SW480 (cell line): ENCODE data around the gene PITPNM3.

Experiments used
- DNase-seq: peaks from one replicate; pipeline ENCODE4 v3.0.0-alpha.2; 2016; ENCODE audit warnings: low spot score

Gene PITPNM3

GRCh38 chr17:6526362-6527152 lies 29.8 kb downstream of the PITPNM3 start:
- no peak for DNase-seq

DNA sequence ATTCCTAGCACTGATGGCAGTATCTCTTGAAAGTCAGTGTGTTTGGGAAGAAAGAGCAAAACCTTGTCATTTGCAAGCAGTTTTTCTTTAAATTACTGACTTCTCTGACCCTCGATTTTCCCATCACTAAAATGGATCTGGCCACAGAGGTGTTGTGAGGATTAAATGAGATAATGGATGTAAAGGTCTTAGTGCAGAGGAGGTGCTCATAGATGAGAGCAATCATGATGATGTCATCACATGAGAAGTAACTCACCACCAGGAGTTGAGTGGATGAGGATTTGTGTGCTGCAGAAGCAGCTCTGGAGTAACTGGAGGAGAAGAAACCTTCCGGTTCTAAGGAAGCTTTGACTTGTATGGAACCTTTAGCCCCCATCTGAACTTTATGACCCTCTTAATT lies 30.6 kb downstream of the PITPNM3 start:
- no peak for DNase-seq

GRCh38 chr17:6525141-6525540 lies 31.2 kb downstream of the PITPNM3 start:
- no peak for DNase-seq

DNA sequence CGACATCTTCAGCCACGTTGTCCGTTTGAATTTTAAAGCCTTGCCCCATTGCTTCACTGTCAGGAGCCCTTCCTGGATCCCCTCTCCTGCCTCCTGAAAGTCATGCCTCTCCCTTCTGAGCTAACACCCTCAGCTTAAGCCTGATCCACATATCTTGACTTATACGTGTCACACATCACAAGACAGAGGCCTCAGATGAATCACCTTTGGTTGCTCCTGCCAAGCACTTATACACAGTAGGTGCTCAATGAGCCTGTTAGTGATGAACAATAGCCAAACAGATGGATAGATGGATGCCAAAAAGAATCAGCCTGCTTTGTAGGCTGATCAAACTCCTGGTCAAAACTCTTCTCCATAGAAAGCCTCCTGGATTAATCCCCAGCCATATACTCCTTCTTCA lies 31.8 kb downstream of the PITPNM3 start:
- DNase-seq, result no peak

DNA sequence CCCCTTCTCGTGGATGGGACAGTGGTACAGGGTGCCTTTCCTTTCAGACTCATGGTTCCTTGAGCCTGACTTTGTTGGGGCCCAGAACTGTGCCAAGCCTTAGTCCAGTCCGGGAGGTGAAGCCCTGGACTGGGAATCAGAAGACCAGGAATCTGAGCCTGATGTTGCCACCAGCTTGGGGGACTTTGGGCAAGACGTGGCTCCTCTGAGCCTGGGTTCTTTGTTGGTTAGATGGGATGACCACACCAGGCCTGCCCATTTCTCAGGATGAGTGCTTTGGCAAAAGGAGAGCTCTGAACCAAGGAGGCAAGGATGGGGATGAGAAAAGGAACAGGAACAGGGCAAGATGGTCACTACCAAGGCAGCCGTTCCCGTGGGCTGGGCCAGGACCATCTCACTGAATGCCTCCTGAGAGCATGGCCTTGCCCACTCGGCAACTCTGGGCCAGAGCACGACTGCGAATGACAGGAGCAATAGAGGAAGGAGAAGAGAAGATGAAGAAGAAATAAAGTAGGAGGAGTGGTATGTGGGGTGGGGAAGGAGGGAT lies 32.5 kb downstream of the PITPNM3 start:
- no peak for DNase-seq

DNA sequence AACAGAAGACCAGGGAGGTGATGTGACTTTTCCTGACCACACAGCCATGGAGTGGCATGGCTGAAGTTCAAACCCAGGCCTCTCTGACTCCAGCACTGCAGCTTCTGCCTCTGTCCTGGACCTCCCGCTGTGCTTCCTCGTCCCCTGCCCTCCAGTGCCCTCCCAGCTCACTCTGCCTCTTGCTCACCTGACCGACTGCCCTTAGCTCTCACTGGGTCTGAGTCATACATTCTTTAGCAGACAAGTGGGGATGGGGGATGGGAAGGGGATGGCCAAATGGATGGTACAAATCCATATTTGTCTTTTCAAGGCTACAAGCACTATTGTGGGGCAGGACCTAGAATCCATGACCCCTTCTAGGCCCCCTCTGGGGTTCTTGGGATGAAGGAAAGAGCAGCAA lies 33.0 kb downstream of the PITPNM3 start:
- DNase-seq, result peak; percentile 64

- DNase-seq, result no peak
These were observed 34.8 kb downstream of the PITPNM3 start for GRCh38 chr17:6521586-6521985.

DNA sequence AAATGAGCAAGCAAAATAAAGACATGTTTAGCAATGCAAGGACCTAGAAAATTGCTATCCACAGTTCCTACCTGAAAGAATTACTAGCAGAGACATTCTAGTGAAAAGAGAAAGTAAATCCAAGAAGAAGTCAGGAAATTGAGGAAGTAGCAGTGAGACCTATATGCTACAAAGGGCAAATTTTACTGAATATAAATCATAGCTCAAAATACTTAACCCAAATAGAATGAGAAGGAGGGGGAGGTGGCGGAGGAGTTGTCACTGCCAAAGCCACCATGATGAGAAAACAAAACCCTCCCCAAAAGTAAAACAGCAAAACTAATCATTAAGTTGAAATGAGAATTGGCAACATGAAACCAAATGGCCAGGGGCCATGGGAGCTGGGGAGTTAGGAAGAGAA lies 39.3 kb downstream of the PITPNM3 start:
- no peak for DNase-seq

DNA sequence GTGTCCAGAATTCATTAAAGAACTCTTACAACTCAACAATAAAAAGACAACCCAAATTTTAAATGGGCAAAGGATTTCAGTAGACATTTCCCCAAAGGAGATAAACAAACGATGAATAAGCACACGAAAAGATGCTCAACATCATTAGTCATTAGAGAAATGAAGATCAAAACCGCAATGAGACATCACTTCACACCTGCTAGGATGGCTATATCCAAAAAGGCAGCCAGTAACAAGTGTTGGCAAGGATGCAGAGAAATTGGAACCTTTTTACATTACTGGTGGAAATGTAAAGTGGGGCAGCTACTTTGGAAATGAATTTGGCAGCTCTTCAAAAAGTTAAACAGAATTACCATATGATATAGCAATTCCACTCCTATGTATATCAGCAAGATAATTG lies 42.0 kb downstream of the PITPNM3 start:
- DNase-seq, result no peak

GRCh38 chr17:6512552-6512951 lies 43.8 kb downstream of the PITPNM3 start:
- DNase-seq, result no peak

DNA sequence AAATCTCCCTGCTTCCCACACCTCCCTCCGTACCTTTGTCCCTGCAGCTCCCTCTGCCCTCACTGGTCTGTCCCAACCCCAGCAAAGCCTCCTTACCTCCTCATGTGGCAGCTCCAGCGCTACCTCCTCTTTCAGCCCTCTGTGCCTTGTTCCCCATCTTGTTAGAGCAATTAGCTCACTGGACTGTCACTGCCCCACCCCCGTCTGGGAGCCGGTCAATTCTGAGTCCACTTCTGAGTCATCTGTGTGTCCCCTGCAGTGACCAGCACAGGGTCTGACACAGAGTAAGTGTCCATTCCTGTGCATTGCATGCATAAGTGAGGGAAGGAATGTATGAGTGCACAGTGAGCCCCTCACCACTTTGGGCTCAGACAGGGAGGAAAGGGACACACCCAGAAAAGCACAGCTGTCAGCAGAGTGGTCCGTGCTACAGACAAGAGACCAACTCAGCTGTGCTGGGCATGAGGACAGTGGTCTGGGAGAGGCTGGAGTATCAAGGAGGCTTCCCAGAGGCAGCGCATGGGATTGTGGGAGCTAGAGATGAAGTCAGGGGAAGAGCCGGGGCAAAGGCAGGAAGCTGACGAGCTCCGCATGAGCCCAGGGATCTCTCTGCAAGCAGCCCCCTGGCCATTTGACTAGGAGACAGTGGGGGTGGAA lies 45.9 kb downstream of the PITPNM3 start:
- no peak for DNase-seq

DNA sequence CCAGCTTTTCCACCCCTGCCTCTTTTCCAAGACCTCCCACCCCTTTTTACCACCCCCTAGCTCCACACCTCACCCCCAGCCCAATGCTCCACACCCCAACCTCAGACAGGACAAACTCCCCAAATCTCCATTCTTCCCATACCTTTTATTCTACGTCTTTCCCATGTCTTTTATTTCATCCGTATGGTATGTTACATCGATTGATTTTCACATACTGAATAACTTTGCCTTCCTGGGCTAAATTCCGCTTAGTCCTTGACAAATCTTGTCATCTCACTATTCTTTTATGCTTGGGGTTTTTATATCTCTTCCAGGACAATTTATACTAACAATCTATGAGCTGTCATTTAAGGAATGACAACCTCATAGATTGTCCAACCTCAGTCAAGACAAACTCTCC lies 46.4 kb downstream of the PITPNM3 start:
- no peak for DNase-seq

GRCh38 chr17:6509031-6509771 lies 47.2 kb downstream of the PITPNM3 start:
- no peak for DNase-seq

DNA sequence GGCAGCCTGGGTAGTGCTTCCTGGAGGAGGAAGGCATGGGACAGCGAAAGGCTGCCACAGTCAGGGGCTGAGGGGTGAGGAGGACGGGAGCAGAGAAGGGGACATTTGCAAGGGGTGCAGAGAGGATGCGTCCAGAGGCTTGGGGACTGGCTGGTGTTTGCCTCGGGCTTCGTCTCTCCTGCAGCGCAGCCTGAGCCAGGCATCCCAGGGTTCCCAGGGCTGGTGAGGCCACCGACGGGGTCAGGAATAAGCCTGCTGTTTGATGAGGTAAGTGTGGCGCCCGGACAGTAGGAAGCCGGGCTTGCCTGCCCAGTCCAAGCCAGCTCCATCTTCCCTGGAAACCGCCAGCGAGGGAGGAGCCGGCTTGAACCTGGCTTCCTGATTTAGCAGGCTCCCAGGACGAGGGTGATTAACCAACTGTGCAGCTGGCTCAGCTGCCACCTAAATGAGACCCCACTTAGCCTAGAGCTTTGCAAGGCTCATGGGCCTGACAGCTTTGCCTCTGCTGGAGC lies 47.8 kb downstream of the PITPNM3 start:
- DNase-seq, result no peak

DNA sequence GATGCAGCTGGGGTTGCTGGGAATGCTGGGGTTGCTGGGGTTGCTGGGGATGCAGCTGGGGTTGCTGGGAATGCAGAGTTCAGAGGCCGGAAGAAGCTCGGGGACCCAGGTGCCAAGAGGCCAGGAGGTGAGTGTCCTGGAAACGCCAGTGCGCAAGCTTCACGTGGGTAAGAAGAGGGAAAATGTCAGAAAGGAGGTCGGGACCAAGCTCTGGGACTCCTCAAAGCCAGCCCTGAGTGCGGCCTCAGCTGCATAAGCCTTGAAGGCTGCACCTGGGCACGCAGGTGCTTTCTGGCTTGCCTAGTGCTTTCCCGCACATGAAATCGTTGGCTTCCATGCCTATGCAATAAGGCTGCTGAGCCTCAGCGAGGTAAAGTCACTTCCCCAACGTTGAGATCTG lies 48.3 kb downstream of the PITPNM3 start:
- no peak for DNase-seq

- DNase-seq, result peak; percentile 13
These were observed 48.8 kb downstream of the PITPNM3 start for GRCh38 chr17:6507535-6507934.

- DNase-seq, result peak; percentile 46
These were observed 49.6 kb downstream of the PITPNM3 start for GRCh38 chr17:6506679-6507231.

DNA sequence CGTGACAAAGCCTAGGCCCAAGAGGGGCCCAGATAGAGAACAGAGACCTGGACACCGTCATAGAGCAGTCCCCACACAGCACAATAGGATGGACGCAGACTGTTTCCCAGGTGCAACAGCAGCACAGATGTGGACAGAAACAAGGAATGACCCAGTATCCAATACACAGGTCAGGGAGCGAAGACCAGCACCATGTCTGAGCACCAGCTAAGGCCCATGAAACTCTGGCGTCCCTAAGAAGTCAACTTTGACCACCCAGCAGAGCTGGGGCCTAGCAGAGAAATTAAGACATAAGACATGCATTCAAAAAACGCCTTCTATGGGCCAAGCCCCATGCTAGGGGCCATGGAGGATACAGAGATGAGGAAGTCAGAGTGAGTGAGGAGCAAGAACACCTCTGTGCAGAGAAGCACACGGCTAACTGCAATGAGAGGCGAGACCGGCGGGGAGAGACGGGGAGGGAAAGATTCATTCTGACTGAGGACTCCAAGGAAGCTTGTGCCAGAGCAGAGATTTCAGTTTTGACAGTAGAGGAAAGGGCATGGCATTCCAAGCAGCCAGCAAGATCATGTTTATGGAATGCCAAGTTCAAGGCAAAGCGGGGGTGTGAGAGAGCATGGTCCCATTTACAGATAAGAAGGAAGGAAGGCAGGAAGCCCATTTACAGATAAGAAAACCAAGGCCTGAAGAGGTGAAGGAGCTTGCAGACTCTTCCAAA lies 50.8 kb downstream of the PITPNM3 start:
- DNase-seq, result no peak

DNA sequence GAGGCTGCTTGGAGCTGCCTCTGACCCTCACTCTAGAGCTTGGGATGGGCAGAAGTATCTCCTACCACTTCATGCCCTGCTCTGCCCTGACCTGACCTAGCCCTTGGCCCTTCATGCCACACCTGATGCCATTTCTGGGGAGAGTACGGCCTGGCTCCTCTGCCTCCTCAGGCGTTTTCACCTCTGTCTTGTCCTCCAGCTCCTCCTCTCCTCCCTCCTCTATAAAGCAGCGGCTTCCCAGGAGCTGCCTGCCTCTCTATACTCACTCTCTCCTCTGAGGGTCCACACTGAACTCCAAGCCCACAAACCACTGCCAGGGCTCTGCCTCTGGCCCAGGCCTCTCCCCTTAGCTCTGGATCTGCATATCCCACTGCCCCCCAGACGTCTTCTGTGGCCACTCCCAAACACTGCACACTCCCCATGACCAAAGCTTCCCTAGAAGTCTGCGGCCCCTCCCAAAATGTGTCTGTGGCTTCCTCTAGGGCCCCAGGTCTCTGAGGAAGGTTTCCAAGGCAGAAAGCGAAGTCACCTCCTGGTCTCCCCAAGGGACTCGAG lies 52.6 kb downstream of the PITPNM3 start:
- DNase-seq, result no peak

DNA sequence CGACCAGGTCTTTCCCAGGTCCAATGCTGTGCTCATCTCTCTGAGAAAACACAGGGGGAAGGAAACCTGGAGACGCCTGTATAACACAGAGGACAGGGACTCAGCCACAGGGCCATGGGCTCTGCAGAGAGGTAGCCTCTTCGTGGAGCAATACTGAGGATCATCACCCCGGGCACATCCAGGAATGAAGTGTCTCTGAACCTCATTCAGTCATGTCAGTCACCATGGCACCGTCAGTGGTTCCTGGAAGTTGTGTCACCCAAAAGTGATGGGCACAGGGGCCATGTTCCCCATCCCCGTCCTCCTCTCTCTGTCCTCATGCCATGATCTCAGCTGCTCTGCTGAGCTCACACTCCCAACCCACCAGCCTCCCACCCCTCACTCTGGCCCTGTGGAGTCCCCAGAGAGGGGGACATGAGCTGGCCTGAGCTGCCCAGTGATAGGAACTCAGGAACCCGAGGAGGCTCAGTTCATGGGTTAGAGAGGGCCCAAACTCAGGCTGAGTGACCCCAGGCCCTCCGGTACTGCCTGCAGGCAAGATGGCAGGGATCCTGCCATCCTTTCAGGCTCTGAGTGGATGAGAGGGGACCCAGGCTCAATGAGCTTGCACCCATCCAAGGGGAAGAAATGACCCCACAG lies 53.4 kb downstream of the PITPNM3 start:
- DNase-seq, result no peak

- no peak for DNase-seq
These were observed 54.2 kb downstream of the PITPNM3 start for GRCh38 chr17:6502142-6502541.
